ENCODE measurements around the gene PLXNC1. TPM values are rescaled to one million over a fixed set of nuclear protein-coding genes. Genes with fewer than 3 reads are reported as not detected.

Gene PLXNC1
- total RNA-seq, 1 donor from 2014 or later: 28.0 TPM

DNA sequence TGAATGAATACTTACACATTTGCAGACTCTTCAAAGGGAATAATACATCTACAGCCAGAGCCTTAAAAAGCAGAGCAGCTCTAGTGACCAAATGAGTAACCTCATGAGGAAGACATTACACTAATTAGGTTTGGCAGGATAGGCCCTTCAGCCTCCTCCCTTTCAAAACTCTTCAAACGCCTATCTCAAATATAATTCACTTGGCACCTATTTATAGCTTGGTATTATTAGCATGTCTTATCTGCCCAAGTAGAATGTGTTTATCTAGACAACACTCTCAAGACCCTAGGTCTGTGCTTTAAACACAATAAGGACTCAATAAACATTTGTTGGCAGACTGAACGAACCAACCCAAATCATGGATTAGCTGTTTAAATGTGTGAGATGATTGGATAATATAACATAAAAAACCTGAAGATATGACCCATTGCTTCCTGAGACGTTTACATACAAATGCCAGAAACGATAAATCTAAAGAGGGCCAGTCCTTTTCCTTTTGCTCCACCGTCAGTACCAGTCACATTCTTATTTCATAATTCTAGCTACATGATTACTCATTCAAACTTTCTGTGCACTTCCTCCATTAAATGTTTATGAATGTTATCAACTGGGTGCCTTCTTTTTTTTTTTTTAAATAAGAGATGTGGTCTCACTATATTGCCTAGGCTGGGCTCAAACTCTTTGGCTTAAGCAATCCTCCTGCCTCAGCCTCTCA lies 188.0 kb downstream of the PLXNC1 start:
- ATAC-seq: no peak
- H3K27me3 ChIP-seq (ENCODE audit: low read depth): no peaks in the 10 kb centered on the region
- H3K4me3 ChIP-seq: no peak overlapping the region
- TF ChIP-seq CTCF (IDR thresholded peaks at IDR 0.05): no peak
- intact Hi-C loops (cut with DNase I): no loop called here
- peaks cover 6% of the 10 kb centered on the region for H3K4me1 ChIP-seq
- H3K9me3 ChIP-seq: no peaks in the 10 kb centered on the region
- no peak for DNase-seq
- H3K36me3 ChIP-seq: no peaks in the 10 kb centered on the region
- H3K27ac ChIP-seq: no peak overlapping the region

- no peak overlapping the region for H3K4me3 ChIP-seq
- DNase-seq (no peak), ATAC-seq (no peak)
- H3K27me3 ChIP-seq (ENCODE audit: low read depth): no peaks in the 10 kb centered on the region
- H3K27ac ChIP-seq: no peak overlapping the region
- TF ChIP-seq CTCF (IDR thresholded peaks at IDR 0.05): no peak
- intact Hi-C loops (cut with DNase I): no loop called here
- peaks cover 6% of the 10 kb centered on the region for H3K4me1 ChIP-seq
- no peaks in the 10 kb centered on the region for H3K9me3 ChIP-seq
- no peaks in the 10 kb centered on the region for H3K36me3 ChIP-seq
These were observed 189.8 kb downstream of the PLXNC1 start for GRCh38 chr12:94338006-94338794.

- peaks cover 6% of the 10 kb centered on the region for H3K4me1 ChIP-seq
- H3K27me3 ChIP-seq (ENCODE audit: low read depth): no peaks in the 10 kb centered on the region
- no peaks in the 10 kb centered on the region for H3K36me3 ChIP-seq
- no peaks in the 10 kb centered on the region for H3K9me3 ChIP-seq
- no peak for TF ChIP-seq CTCF (IDR thresholded peaks at IDR 0.05)
- DNase-seq (no peak), ATAC-seq (no peak)
- H3K4me3 ChIP-seq: no peak overlapping the region
- no peak overlapping the region for H3K27ac ChIP-seq
- intact Hi-C loops (cut with DNase I): no loop called here
These were observed 192.2 kb downstream of the PLXNC1 start for GRCh38 chr12:94340573-94340972.

GRCh38 chr12:94353130-94353529 lies 204.8 kb downstream of the PLXNC1 start:
- Histone ChIP-seq H3K27ac (no peak overlapping the region), H3K27me3 (ENCODE audit: low read depth) (no peaks in the 10 kb centered on the region), H3K36me3 (no peaks in the 10 kb centered on the region), H3K4me1 (no peaks in the 10 kb centered on the region), H3K4me3 (no peak overlapping the region), H3K9me3 (peaks cover 56% of the 10 kb centered on the region)
- ATAC-seq: no peak
- TF ChIP-seq CTCF (IDR thresholded peaks at IDR 0.05): no peak
- intact Hi-C loops (cut with DNase I): no loop called here
- no peak for DNase-seq
